ENCODE results near the gene BBIP1. TPM values are rescaled to one million over a fixed set of nuclear protein-coding genes. Genes with fewer than 3 reads are reported as not detected.

The BBIP1 gene
- total RNA-seq, 1 donor, result 33.0 TPM

DNA sequence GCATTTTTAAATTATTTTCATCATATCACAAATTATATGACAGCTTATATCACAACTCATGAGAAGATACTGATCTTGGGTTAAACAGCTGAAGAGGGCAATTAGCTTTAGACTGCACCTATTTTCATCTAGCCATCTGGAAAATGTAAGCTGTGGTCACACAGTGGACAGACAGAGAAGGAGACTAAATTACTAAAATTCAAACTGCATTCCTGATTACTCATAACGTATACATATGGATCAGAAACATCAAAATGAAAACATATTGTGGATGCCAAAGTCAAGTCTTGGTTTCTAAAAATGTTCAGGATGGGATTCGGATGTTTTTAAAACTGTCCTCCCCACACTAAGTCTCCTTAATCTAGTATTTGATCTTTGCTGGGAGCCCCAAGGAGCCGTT, 6.6 kb downstream of the BBIP1 start:
- Histone ChIP-seq H3K4me1 (ENCODE audit: insufficient read depth, low read length) (no peaks in the 10 kb centered on the region), H3K9me3 (ENCODE audit: low read depth, low read length) (no peaks in the 10 kb centered on the region), H3K4me3 (ENCODE audit: low read length) (no peak overlapping the region), H3K27me3 (ENCODE audit: insufficient read depth, low read length) (no peaks in the 10 kb centered on the region)

DNA sequence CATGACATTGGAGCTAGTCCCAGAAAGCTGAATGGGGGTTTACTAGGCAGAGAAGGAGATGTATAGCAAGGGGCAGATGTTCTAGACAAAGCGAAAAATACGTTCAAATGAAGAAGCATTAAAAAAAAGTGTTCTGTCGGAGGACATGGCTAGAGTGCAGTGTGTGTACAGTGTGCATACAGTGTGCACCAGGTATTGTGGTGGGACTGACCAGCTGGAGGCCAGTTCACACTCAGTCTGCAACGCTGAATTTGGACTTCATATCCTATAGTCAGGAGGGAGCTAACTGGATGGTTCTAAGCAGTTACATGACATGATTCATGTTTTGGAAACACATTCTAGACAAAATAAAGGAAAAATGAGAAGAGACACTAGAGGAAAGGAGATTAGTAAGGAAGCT, 8.8 kb downstream of the BBIP1 start:
- no peaks in the 10 kb centered on the region for H3K4me1 ChIP-seq (ENCODE audit: insufficient read depth, low read length)
- no peaks in the 10 kb centered on the region for H3K9me3 ChIP-seq (ENCODE audit: low read depth, low read length)
- no peaks in the 10 kb centered on the region for H3K27me3 ChIP-seq (ENCODE audit: insufficient read depth, low read length)
- no peak overlapping the region for H3K4me3 ChIP-seq (ENCODE audit: low read length)

DNA sequence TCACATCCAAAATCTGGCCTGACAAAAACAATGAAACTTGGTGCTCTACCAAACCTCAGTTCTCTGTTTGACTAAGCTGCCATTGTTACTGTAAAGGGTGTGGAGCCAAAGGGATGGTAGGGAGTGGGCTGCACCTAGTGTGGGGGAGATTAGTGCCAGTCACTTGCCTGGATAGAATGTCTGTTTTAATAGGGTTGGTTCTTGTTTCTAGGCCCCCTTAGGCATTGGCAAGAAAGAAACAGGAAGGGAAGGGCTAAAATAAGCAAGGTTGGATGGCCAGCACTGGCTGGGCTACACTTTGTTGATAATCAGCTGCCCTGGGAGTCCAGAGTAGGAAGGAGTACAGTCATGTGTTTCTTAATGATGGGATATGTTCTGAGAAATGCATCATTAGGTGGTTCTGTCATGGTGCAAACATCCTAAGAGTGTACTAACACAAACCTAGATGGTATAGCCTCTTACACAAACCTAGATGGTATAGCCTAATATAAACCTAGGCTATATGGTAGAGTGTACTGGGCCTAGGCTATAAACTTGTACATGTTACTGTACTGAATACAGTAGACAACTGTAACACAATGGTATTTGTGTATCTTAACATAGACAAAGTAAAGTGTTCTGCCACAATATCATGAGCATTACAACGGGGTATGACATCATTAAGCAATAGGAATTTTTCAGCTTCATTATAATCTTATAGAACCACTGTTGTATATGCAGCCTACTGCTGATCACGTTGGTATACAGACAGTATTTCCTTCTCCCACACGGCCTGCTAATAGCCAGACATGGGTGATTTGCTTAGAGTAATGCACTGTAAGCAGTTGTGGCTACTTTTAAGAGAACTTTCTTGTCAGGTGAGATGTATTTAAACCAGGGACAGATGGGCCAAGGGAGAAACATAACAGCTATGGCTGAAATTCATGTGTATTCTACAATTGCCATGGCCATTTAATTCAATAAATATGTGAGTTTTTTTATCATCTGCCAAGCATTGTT, 15.4 kb downstream of the BBIP1 start:
- no peaks in the 10 kb centered on the region for H3K9me3 ChIP-seq (ENCODE audit: low read depth, low read length)
- H3K4me1 ChIP-seq (ENCODE audit: insufficient read depth, low read length), result no peaks in the 10 kb centered on the region
- no peak overlapping the region for H3K4me3 ChIP-seq (ENCODE audit: low read length)
- H3K27me3 ChIP-seq (ENCODE audit: insufficient read depth, low read length), result no peaks in the 10 kb centered on the region

DNA sequence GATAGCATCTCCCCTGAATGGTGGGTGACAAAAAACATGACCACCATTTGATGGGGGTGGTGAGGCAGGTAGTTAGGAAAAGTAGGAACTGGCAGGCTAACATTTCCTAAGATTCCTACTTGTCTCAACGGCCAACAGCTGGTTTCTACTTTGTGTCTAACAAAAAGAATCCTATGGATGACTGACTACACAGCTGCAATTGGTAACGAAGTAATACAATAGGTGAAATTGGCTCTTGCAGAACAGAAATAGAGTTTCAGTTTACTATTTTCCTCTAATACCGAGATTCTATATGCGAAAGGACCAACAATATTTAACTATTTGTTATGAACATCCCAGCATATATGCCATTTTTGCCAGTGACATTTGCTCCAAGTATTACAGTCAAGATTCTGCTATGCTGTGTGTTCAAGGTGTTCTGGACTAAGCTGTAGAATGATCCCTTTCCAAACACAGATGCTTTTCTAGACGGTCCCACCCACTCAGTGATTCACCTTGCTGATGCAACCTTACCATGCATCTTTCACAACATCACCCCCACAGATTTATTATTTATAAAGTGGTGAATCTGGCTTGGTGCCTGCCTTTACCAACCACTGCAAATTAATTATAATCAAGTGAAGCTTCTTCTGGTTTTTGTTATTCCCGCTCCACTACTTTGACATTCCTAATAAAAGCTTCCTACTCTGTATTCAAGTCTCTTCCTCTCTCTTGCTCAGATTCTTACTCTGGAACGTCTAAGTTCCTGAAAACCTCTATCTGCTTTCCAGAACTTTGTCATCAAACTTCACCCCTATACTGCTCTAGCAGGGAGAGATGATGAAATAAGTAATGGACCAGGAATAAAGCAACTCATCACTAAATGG, 16.8 kb downstream of the BBIP1 start:
- Histone ChIP-seq H3K9me3 (ENCODE audit: low read depth, low read length) (no peaks in the 10 kb centered on the region), H3K4me3 (ENCODE audit: low read length) (no peak overlapping the region), H3K27me3 (ENCODE audit: insufficient read depth, low read length) (no peaks in the 10 kb centered on the region), H3K4me1 (ENCODE audit: insufficient read depth, low read length) (peaks cover 1% of the 10 kb centered on the region)

- Histone ChIP-seq H3K27me3 (ENCODE audit: insufficient read depth, low read length) (no peaks in the 10 kb centered on the region), H3K9me3 (ENCODE audit: low read depth, low read length) (no peaks in the 10 kb centered on the region), H3K4me3 (ENCODE audit: low read length) (no peak overlapping the region), H3K4me1 (ENCODE audit: insufficient read depth, low read length) (peaks cover 3% of the 10 kb centered on the region)
Measured at GRCh38 chr10:110900983-110901382, 18.0 kb downstream of the BBIP1 start.

DNA sequence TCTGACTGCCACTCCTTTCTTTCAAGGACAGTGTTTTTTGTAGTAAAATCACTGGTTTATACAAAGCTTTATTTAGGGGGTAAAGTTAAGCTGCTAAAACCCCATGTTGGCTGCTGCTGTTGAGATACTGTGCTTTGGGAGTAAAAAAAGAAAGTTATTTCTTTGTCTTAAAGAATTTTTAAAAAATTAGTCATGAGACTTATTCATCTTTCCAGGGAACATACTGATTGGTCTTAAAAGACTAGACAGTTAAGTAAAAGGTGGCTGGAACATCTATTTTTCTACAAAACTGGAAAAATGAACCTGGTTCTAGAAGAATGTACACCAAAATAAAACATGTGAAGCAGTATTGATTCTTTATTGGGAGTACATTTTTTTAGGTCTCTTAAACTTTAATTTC, 20.6 kb downstream of the BBIP1 start:
- no peaks in the 10 kb centered on the region for H3K9me3 ChIP-seq (ENCODE audit: low read depth, low read length)
- H3K4me3 ChIP-seq (ENCODE audit: low read length), result no peak overlapping the region
- H3K4me1 ChIP-seq (ENCODE audit: insufficient read depth, low read length), result peaks cover 3% of the 10 kb centered on the region
- H3K27me3 ChIP-seq (ENCODE audit: insufficient read depth, low read length), result no peaks in the 10 kb centered on the region

- Histone ChIP-seq H3K4me1 (ENCODE audit: insufficient read depth, low read length) (peaks cover 3% of the 10 kb centered on the region), H3K27me3 (ENCODE audit: insufficient read depth, low read length) (no peaks in the 10 kb centered on the region), H3K4me3 (ENCODE audit: low read length) (no peak overlapping the region), H3K9me3 (ENCODE audit: low read depth, low read length) (no peaks in the 10 kb centered on the region)
Measured at GRCh38 chr10:110897184-110897583, 21.8 kb downstream of the BBIP1 start.

- H3K9me3 ChIP-seq (ENCODE audit: low read depth, low read length), result no peaks in the 10 kb centered on the region
- no peak overlapping the region for H3K4me3 ChIP-seq (ENCODE audit: low read length)
- H3K27me3 ChIP-seq (ENCODE audit: insufficient read depth, low read length), result no peaks in the 10 kb centered on the region
Measured at GRCh38 chr10:110893559-110894179, 25.3 kb downstream of the BBIP1 start.

GRCh38 chr10:110892602-110893288, 26.2 kb downstream of the BBIP1 start:
- H3K27me3 ChIP-seq (ENCODE audit: insufficient read depth, low read length), result no peaks in the 10 kb centered on the region
- peaks cover 3% of the 10 kb centered on the region for H3K4me1 ChIP-seq (ENCODE audit: insufficient read depth, low read length)
- H3K4me3 ChIP-seq (ENCODE audit: low read length), result no peak overlapping the region
- no peaks in the 10 kb centered on the region for H3K9me3 ChIP-seq (ENCODE audit: low read depth, low read length)

More at GRCh38 chr10:110893559-110894179, 25.3 kb downstream of the BBIP1 start:
- peaks cover 3% of the 10 kb centered on the region for H3K4me1 ChIP-seq (ENCODE audit: insufficient read depth, low read length)

- no peak overlapping the region for H3K4me3 ChIP-seq (ENCODE audit: low read length)
- no peaks in the 10 kb centered on the region for H3K9me3 ChIP-seq (ENCODE audit: low read depth, low read length)
- H3K27me3 ChIP-seq (ENCODE audit: insufficient read depth, low read length), result no peaks in the 10 kb centered on the region
- peaks cover 4% of the 10 kb centered on the region for H3K4me1 ChIP-seq (ENCODE audit: insufficient read depth, low read length)
Measured at GRCh38 chr10:110887560-110887959, 31.4 kb downstream of the BBIP1 start.

DNA sequence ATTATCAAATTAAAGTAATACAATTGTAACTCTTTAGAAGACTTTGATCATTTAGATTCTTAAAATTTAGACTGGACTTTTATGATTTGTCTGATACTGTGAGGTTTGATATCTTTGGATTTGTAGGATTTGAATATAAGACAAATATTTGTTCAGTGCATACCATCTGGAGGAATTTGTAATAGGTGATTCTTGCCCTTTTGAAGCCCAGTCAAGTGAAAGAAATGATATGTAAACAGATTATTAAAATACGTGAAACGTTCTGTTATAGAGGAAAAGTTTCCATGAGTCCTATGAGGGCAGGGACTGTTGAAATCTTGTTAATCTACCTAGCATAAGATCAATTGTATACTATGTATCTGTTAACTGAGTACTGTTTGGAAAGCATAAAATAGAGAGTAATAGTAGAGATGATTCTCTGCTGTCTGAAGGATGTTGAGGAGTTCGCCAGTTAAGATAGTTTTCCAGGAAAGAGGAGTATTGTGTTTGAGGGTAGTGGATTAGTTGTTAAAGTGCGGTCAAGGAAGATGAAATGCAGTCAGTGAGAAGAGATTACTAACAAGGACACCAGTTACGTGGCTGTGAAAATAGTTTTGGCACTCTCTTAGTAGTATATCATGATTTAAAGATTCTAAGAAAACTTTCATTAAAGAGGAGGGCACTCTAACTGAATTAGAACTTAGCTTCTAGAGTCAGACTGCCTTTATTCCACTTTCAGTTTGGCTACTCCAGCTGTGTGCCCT, 32.9 kb downstream of the BBIP1 start:
- Histone ChIP-seq H3K4me1 (ENCODE audit: insufficient read depth, low read length) (peaks cover 4% of the 10 kb centered on the region), H3K27me3 (ENCODE audit: insufficient read depth, low read length) (no peaks in the 10 kb centered on the region), H3K4me3 (ENCODE audit: low read length) (no peak overlapping the region), H3K9me3 (ENCODE audit: low read depth, low read length) (no peaks in the 10 kb centered on the region)

- H3K4me3 ChIP-seq (ENCODE audit: low read length), result no peak overlapping the region
- no peaks in the 10 kb centered on the region for H3K9me3 ChIP-seq (ENCODE audit: low read depth, low read length)
- H3K27me3 ChIP-seq (ENCODE audit: insufficient read depth, low read length), result no peaks in the 10 kb centered on the region
- peaks cover 4% of the 10 kb centered on the region for H3K4me1 ChIP-seq (ENCODE audit: insufficient read depth, low read length)
Measured at GRCh38 chr10:110883924-110884323, 35.1 kb downstream of the BBIP1 start.

GRCh38 chr10:110881905-110882304, 37.1 kb downstream of the BBIP1 start:
- H3K9me3 ChIP-seq (ENCODE audit: low read depth, low read length), result no peaks in the 10 kb centered on the region
- no peak overlapping the region for H3K4me3 ChIP-seq (ENCODE audit: low read length)
- peaks cover 4% of the 10 kb centered on the region for H3K4me1 ChIP-seq (ENCODE audit: insufficient read depth, low read length)
- H3K27me3 ChIP-seq (ENCODE audit: insufficient read depth, low read length), result no peaks in the 10 kb centered on the region

- Histone ChIP-seq H3K4me1 (ENCODE audit: insufficient read depth, low read length) (peaks cover 4% of the 10 kb centered on the region), H3K27me3 (ENCODE audit: insufficient read depth, low read length) (no peaks in the 10 kb centered on the region), H3K4me3 (ENCODE audit: low read length) (no peak overlapping the region), H3K9me3 (ENCODE audit: low read depth, low read length) (no peaks in the 10 kb centered on the region)
Measured at GRCh38 chr10:110881247-110881646, 37.7 kb downstream of the BBIP1 start.

Data from mononuclear cell (primary cell).